ENCODE results near the gene ZNF256. TPM values are rescaled to one million over a fixed set of nuclear protein-coding genes. Genes with fewer than 3 reads are reported as not detected.
A peak's percentile ranks its signal among the peaks of the same experiment; 100 is the strongest.

Gene ZNF256
- total and polyA plus RNA-seq, 2 of the 13 experiments (the other 11 are each of a cell fraction or from before 2014, with no cell fraction given): 3.8 to 6.0 TPM

GRCh38 chr19:57947419-57948134 lies at the start of gene ZNF256 (continued):
- TF ChIP-seq NFKB2 (CRISPR knock-in tag; IDR thresholded peaks at IDR 0.05; ENCODE audit: borderline replicate concordance) (peak; percentile 44; the same call in 1 of the 2 replicates), MNT (IDR thresholded peaks at IDR 0.05) (peak; percentile 40; the same call in 1 of the 2 replicates), ZBTB42 (CRISPR knock-in tag; IDR thresholded peaks at IDR 0.05) (no peak), XBP1 (CRISPR knock-in tag; IDR thresholded peaks at IDR 0.05) (no peak), DDIT3 (CRISPR knock-in tag; IDR thresholded peaks at IDR 0.05) (no peak), ZBTB46 (CRISPR knock-in tag; IDR thresholded peaks at IDR 0.05; ENCODE audit: borderline replicate concordance) (no peak), NR2F2 (IDR thresholded peaks at IDR 0.05; ENCODE audit: borderline replicate concordance, low read depth) (no peak), ZNF354B (CRISPR knock-in tag; IDR thresholded peaks at IDR 0.05) (no peak), ZNF430 (CRISPR knock-in tag; IDR thresholded peaks at IDR 0.05) (peak; percentile 80; the same call in 1 of the 2 replicates), ATF2 (CRISPR knock-in tag; IDR thresholded peaks at IDR 0.05) (peak; percentile 59), ZNF629 (CRISPR knock-in tag; conservative IDR thresholded peaks at IDR 0.05) (no peak), ZNF709 (CRISPR knock-in tag; IDR thresholded peaks at IDR 0.05) (peak; percentile 35; the same call in 1 of the 2 replicates), GTF3A (CRISPR knock-in tag; conservative IDR thresholded peaks at IDR 0.05) (peak; percentile 78; the same call in 1 of the 2 replicates), POGZ (CRISPR knock-in tag; IDR thresholded peaks at IDR 0.05) (peak; percentile 97), ZNF607 (CRISPR knock-in tag; IDR thresholded peaks at IDR 0.05; ENCODE audit: borderline replicate concordance) (no peak; the same call in 1 of the 2 replicates), BCLAF1 (IDR thresholded peaks at IDR 0.05) (no peak), TFDP1 (CRISPR knock-in tag; IDR thresholded peaks at IDR 0.05; ENCODE audit: borderline replicate concordance) (peak; percentile 96)

Data from HepG2 (cell line).